Measurements from ENCODE around the gene SEPTIN2.
"Not testable (repeated sequence)": the region's sequence is repeated elsewhere in the genome, so short reads cannot be mapped to it uniquely, and the experiment has no call there.

SEPTIN2 gene

DNA sequence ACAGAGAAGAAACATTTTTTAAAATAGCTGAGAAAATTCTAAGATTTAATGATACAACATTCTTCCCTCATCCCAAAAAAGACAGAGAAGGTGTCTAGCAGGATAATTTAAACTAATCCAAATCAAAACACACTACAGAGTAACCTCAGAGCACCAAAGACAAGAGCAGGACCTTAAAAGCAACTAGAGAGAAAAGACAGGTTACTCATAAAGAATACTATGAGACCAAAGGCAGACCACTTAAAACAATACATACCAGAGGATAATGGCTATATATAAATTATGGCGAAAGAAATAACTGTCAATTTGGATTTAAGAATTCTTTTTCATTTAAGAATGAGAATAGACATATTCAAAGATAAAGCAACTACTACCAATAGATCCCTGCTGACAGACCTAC is 40.2 kb upstream of the SEPTIN2 start (continued):
- TF ChIP-seq, protein P1, sequence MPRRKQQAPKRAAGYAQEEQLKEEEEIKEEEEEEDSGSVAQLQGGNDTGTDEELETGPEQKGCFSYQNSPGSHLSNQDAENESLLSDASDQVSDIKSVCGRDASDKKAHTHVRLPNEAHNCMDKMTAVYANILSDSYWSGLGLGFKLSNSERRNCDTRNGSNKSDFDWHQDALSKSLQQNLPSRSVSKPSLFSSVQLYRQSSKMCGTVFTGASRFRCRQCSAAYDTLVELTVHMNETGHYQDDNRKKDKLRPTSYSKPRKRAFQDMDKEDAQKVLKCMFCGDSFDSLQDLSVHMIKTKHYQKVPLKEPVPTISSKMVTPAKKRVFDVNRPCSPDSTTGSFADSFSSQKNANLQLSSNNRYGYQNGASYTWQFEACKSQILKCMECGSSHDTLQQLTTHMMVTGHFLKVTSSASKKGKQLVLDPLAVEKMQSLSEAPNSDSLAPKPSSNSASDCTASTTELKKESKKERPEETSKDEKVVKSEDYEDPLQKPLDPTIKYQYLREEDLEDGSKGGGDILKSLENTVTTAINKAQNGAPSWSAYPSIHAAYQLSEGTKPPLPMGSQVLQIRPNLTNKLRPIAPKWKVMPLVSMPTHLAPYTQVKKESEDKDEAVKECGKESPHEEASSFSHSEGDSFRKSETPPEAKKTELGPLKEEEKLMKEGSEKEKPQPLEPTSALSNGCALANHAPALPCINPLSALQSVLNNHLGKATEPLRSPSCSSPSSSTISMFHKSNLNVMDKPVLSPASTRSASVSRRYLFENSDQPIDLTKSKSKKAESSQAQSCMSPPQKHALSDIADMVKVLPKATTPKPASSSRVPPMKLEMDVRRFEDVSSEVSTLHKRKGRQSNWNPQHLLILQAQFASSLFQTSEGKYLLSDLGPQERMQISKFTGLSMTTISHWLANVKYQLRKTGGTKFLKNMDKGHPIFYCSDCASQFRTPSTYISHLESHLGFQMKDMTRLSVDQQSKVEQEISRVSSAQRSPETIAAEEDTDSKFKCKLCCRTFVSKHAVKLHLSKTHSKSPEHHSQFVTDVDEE (CRISPR knock-in tag; IDR thresholded peaks at IDR 0.05), result no peak

DNA sequence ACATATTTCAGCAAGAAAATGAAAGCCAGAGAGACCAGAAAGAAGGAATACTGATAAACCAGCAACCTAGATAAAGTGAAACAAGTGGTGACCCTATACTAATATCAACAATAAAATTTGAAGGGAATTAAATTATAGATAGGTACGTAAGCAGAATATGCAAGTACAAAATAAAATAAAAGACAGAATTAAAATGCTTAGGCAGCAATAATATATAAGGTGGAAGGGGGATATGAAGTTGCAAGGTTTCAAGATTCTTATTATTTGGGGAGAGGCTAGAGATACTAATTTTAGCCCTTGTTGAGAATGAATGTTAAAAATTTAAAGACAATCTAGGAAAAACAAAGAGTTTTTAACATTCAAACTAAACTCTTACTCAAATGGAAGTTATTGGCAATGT is 39.8 kb upstream of the SEPTIN2 start:
- no peak for ATAC-seq

DNA sequence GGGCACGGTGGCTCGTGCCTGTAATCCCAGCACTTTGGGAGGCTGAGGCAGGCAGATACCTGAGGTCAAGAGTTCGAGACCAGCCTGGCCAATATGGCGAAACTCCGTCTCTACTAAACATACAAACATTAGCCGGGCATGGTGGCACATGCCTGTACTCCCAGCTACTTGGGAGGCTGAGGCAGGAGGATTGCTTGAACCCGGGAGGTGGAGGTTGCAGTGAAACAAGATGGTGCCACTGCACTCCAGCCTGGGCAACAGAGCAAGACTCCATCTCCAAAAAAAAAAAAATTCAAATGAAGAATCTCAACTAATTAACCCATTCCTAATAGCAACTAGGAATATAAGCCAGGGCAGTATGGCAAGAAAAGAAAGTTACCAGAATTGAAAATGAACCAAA is 37.4 kb upstream of the SEPTIN2 start:
- ATAC-seq, result not testable (repeated sequence)

More for the DNA sequence above, 39.8 kb upstream of the SEPTIN2 start:
- TF ChIP-seq RARB (CRISPR knock-in tag; IDR thresholded peaks at IDR 0.05), result no peak
- TF ChIP-seq, protein P2, sequence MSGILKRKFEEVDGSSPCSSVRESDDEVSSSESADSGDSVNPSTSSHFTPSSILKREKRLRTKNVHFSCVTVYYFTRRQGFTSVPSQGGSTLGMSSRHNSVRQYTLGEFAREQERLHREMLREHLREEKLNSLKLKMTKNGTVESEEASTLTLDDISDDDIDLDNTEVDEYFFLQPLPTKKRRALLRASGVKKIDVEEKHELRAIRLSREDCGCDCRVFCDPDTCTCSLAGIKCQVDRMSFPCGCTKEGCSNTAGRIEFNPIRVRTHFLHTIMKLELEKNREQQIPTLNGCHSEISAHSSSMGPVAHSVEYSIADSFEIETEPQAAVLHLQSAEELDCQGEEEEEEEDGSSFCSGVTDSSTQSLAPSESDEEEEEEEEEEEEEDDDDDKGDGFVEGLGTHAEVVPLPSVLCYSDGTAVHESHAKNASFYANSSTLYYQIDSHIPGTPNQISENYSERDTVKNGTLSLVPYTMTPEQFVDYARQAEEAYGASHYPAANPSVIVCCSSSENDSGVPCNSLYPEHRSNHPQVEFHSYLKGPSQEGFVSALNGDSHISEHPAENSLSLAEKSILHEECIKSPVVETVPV (CRISPR knock-in tag; IDR thresholded peaks at IDR 0.05), result no peak
- TF ChIP-seq TOX (CRISPR knock-in tag; IDR thresholded peaks at IDR 0.05; ENCODE audit: borderline replicate concordance), result no peak
- TF ChIP-seq, protein P3, sequence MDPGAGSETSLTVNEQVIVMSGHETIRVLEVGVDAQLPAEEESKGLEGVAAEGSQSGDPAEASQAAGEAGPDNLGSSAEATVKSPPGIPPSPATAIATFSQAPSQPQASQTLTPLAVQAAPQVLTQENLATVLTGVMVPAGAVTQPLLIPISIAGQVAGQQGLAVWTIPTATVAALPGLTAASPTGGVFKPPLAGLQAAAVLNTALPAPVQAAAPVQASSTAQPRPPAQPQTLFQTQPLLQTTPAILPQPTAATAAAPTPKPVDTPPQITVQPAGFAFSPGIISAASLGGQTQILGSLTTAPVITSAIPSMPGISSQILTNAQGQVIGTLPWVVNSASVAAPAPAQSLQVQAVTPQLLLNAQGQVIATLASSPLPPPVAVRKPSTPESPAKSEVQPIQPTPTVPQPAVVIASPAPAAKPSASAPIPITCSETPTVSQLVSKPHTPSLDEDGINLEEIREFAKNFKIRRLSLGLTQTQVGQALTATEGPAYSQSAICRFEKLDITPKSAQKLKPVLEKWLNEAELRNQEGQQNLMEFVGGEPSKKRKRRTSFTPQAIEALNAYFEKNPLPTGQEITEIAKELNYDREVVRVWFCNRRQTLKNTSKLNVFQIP (CRISPR knock-in tag; IDR thresholded peaks at IDR 0.05; ENCODE audit: borderline replicate concordance, low read depth), result no peak
- TF ChIP-seq, protein P4, sequence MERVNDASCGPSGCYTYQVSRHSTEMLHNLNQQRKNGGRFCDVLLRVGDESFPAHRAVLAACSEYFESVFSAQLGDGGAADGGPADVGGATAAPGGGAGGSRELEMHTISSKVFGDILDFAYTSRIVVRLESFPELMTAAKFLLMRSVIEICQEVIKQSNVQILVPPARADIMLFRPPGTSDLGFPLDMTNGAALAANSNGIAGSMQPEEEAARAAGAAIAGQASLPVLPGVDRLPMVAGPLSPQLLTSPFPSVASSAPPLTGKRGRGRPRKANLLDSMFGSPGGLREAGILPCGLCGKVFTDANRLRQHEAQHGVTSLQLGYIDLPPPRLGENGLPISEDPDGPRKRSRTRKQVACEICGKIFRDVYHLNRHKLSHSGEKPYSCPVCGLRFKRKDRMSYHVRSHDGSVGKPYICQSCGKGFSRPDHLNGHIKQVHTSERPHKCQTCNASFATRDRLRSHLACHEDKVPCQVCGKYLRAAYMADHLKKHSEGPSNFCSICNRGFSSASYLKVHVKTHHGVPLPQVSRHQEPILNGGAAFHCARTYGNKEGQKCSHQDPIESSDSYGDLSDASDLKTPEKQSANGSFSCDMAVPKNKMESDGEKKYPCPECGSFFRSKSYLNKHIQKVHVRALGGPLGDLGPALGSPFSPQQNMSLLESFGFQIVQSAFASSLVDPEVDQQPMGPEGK (CRISPR knock-in tag; IDR thresholded peaks at IDR 0.05; ENCODE audit: borderline replicate concordance), result no peak
- no peak for TF ChIP-seq ZNF565 (CRISPR knock-in tag; conservative IDR thresholded peaks at IDR 0.05; ENCODE audit: low read depth)
- TF ChIP-seq ARNTL (CRISPR knock-in tag; IDR thresholded peaks at IDR 0.05; ENCODE audit: borderline replicate concordance, low read depth), result no peak
- no peak for TF ChIP-seq GLIS3 (CRISPR knock-in tag; IDR thresholded peaks at IDR 0.05)
- no peak for TF ChIP-seq SNAI2 (CRISPR knock-in tag; IDR thresholded peaks at IDR 0.05)
- TF ChIP-seq ISL1 (CRISPR knock-in tag; IDR thresholded peaks at IDR 0.05), result no peak
- no peak for TF ChIP-seq PPARA (CRISPR knock-in tag; IDR thresholded peaks at IDR 0.05; ENCODE audit: borderline replicate concordance)
- no peak for TF ChIP-seq TCF4 (CRISPR knock-in tag; IDR thresholded peaks at IDR 0.05; ENCODE audit: borderline replicate concordance)
- TF ChIP-seq, protein P5, sequence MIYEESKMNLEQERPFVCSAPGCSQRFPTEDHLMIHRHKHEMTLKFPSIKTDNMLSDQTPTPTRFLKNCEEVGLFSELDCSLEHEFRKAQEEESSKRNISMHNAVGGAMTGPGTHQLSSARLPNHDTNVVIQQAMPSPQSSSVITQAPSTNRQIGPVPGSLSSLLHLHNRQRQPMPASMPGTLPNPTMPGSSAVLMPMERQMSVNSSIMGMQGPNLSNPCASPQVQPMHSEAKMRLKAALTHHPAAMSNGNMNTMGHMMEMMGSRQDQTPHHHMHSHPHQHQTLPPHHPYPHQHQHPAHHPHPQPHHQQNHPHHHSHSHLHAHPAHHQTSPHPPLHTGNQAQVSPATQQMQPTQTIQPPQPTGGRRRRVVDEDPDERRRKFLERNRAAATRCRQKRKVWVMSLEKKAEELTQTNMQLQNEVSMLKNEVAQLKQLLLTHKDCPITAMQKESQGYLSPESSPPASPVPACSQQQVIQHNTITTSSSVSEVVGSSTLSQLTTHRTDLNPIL (CRISPR knock-in tag; IDR thresholded peaks at IDR 0.05; ENCODE audit: low read depth), result no peak
- TF ChIP-seq ZNF70 (CRISPR knock-in tag; IDR thresholded peaks at IDR 0.05), result no peak
- no peak for TF ChIP-seq ZFP30 (CRISPR knock-in tag; IDR thresholded peaks at IDR 0.05)
- TF ChIP-seq ZNF8 (CRISPR knock-in tag; IDR thresholded peaks at IDR 0.05), result no peak
- TF ChIP-seq OSR1 (CRISPR knock-in tag; IDR thresholded peaks at IDR 0.05), result no peak
- no peak for TF ChIP-seq ZFP3 (CRISPR knock-in tag; IDR thresholded peaks at IDR 0.05)
- no peak for TF ChIP-seq CSDC2 (CRISPR knock-in tag; IDR thresholded peaks at IDR 0.05)

DNA sequence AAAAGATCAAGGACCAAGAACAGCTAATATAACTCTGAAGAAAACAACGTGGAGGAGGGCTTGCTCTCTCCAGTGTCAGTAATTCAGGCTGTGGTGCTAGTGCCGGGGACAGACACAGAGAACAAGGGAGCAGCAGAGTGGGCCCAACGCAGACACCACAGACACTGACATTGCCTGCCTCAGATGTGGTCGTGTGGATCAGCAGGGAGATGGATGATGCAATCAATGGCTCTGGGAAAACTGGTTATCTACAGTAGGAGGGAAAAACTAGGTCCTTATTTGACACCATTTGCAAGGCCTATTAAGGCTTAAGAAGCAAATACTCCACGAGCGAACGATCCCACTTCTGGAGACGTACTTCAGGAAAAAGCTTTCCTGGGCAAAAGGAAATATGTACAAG is 36.3 kb upstream of the SEPTIN2 start:
- 0 out of 3 replicates have a peak, but pooled peaks have one; percentile 21 for ATAC-seq
- no peak for TF ChIP-seq ZFP3 (CRISPR knock-in tag; IDR thresholded peaks at IDR 0.05)
- TF ChIP-seq ZFP30 (CRISPR knock-in tag; IDR thresholded peaks at IDR 0.05), result no peak
- no peak for TF ChIP-seq SNAI2 (CRISPR knock-in tag; IDR thresholded peaks at IDR 0.05)
- TF ChIP-seq RARB (CRISPR knock-in tag; IDR thresholded peaks at IDR 0.05), result no peak
- TF ChIP-seq, protein P4 (CRISPR knock-in tag; IDR thresholded peaks at IDR 0.05; ENCODE audit: borderline replicate concordance), result no peak
- no peak for TF ChIP-seq ZC3H10 (CRISPR knock-in tag; IDR thresholded peaks at IDR 0.05)
- TF ChIP-seq ZNF8 (CRISPR knock-in tag; IDR thresholded peaks at IDR 0.05), result no peak
- no peak for TF ChIP-seq CSDC2 (CRISPR knock-in tag; IDR thresholded peaks at IDR 0.05)
- no peak for TF ChIP-seq ISL1 (CRISPR knock-in tag; IDR thresholded peaks at IDR 0.05)
- TF ChIP-seq TOX (CRISPR knock-in tag; IDR thresholded peaks at IDR 0.05; ENCODE audit: borderline replicate concordance), result no peak
- no peak for TF ChIP-seq GLIS3 (CRISPR knock-in tag; IDR thresholded peaks at IDR 0.05)
- no peak for TF ChIP-seq BACH2 (CRISPR knock-in tag; IDR thresholded peaks at IDR 0.05; ENCODE audit: borderline replicate concordance)
- TF ChIP-seq, protein P1 (CRISPR knock-in tag; IDR thresholded peaks at IDR 0.05), result no peak
- TF ChIP-seq OSR1 (CRISPR knock-in tag; IDR thresholded peaks at IDR 0.05), result no peak
